Left renal cortex interstitium (tissue), 4 donors: ENCODE measurements around the gene COPE. TPM values are rescaled to one million over a fixed set of nuclear protein-coding genes. Genes with fewer than 3 reads are reported as not detected.

Experiments used
- DNase-seq, 4 donors: peaks; one replicate each; pipeline ENCODE4 v3.0.0-alpha.2; 2013; ENCODE audit warnings: low read depth in 4 of 4, low spot score in 2 of 4, missing footprints in 1 of 4
- polyA plus RNA-seq, 4 donors: library from polyadenylated mRNA; unstranded; fragments of 120-200 nt; gene quantifications; one replicate each; pipeline ENCODE4 v1.2.1, GENCODE V29; 2013; ENCODE audit not compliant: insufficient read length in 4 of 4

The COPE gene
- polyA plus RNA-seq, 4 donors: 97.5 to 153 (median 119) TPM

DNA sequence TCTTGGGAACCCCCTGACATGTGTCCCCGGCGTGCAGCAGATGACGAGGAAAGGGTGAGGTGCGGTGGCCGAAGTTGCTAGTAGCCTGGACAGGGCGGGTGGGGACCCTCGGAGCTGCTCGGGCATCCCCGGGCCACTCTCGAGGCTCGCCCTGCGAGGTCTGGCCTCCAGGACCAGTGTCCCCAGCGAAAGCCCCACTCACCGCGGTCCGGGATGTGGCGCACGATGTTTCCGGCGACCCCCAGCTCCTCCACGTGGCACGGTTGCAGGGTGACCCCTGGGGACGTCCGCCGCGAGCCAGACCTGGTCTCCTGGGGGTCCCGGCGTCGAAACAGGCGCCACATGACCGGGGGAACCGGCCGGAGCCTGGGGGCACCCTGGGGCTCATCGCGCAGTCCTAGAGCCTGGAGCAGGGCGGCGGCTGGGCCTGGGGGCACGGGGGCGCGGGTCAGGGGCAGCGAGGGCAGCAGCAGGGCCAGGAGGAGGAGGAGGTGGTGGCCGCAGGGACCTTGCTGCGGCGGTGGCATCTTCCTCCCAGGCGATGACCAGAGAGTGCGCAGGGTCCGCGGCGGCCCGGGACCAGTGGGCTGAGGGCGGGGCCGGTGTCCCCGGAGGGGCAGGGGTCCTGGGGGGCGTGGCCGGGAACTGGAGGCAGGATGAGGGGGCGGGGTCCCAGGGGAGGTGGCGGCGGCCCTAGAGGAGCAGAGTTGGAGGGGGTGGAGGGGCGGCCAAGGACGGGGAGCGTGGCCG is 49.2 kb downstream of the COPE start:
- no peak for DNase-seq

- DNase-seq: no peak
Observed at GRCh38 chr19:18869023-18869618, 50.1 kb downstream of the COPE start.

- DNase-seq: no peak
Observed at GRCh38 chr19:18868380-18869022, 50.7 kb downstream of the COPE start.

DNA sequence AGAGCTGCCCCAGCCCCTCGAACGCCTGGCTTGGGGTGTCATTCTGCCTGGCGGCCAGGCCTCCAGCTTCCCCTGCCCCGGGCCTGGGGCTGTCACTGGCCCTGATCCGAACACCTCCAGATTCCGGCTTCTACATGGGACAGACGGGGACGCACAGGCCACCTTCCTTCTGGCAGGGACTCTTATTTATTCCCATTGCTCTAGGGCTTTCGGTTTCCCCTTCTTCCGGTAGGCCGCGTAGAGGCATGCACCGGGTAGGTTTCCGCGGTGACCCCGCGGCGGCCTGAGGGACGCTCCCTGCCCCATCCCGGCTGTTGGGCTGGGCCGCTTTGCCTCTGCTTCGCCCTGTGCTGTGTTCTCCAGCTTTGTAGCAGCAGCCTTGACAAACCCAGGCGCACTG is 51.4 kb downstream of the COPE start:
- no peak for DNase-seq

GRCh38 chr19:18867199-18867598 is 52.0 kb downstream of the COPE start:
- DNase-seq: no peak

DNA sequence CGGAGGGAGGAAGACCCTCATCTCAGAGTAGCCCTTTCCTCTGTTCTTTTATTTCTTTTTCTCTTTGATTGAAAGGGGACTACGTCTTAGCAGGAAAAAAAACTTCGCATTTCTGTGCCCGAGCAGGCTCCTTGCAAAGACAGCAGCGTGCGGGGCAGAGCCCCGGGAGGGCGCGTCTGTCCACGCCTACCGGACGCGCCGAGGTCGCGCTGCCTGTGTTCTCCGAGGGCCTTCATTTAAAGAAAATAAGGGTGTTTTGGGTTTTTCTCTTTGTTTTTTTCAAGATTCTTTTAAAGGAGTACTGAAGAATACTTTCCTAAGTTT is 52.4 kb downstream of the COPE start:
- DNase-seq: no peak

GRCh38 chr19:18865973-18866799 is 53.0 kb downstream of the COPE start:
- DNase-seq: no peak

DNA sequence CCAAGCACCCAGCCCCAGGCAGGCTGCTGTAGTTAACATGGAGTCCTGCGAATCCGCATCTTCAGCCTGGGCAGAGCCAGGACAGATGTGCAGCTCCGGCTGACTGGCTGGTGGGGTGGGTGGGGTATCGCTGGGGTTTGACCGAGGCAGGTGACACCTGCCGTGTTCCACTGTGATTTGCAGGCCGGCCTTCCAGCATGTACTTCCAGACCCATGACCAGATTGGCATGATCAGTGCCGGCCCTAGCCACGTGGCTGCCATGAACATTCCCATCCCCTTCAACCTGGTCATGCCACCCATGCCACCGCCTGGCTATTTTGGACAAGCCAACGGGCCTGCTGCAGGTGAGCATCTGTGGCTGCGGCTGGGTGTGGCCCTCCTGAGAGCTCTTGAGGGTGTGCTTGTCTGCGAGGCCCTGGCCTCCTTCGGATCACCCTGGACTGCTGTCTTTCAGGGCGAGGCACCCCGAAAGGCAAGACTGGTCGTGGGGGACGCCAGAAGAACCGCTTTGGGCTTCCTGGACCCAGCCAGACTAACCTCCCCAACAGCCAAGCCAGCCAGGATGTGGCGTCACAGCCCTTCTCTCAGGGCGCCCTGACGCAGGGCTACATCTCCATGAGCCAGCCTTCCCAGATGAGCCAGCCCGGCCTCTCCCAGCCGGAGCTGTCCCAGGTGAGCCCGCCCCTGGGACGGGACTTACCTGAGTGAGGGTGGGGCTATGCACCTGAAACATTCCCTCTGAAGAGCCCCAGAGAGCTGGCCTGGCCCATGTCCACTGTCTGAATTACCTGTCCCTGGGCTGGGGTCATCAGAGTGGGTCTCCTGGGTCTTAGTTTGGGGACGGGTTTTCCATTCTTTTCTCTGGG is 53.8 kb downstream of the COPE start:
- DNase-seq: no peak

- no peak for DNase-seq
Observed at GRCh38 chr19:18863843-18864362, 55.3 kb downstream of the COPE start.

DNA sequence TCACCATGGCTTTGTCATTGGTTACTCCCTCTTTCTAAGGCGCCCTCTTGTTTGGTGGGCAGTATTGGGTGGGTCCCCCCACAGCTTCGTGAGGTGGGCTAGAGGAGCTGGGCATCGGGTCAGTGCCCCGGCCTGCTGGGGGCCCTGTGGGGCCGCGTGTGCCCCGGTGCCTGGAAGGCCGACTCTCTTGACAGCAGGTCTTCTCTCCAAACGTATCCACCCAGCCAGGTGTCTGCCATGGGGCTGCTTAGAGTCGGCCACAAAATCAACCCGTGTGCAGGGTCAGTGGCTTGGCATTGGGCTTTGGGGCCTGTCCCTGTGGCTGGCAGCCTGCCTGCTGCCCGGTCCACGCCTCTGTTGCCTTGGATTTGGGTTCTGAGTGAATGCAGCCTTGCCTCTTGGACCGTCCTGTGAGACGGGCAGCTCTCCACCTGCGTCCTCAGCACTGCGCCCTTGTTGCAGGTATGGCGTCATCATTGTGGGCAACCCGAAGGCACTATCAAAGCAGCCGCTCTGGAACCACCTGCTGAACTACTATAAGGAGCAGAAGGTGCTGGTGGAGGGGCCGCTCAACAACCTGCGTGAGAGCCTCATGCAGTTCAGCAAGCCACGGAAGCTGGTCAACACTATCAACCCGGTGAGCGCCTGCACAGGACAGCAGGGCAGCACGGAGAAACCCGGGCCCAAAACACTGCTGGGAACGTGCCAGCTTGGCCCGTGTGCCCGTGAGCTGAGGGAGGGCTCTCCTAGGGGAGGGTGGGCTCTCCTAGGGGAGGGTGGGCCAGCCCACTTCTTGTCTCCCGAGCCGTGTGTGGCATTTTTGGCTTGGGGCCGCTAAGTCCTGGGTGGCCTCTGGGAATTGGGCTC is 56.0 kb downstream of the COPE start:
- no peak for DNase-seq

GRCh38 chr19:18861917-18862316 is 57.3 kb downstream of the COPE start:
- DNase-seq: no peak

GRCh38 chr19:18861235-18861634 is 58.0 kb downstream of the COPE start:
- DNase-seq: no peak

GRCh38 chr19:18860725-18861124 is 58.5 kb downstream of the COPE start:
- no peak for DNase-seq

DNA sequence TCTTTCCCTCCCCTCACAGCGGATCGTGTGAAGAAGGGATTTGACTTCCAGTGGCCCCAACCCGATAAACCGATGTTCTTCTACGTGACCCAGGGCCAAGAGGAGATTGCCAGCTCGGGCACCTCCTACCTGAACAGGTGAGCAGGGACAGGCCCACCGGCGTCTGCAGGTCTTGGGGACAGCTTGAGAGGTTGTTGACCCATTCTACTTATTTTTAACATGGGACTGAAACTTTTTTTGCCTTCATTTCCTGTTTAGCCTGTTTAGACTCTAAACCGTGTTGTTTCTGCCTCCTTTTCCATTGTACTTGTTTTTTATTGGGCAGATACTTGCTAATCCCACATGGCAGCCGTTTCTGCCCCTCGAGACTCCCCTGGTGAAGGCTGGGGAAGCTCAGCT is 58.9 kb downstream of the COPE start:
- no peak for DNase-seq

GRCh38 chr19:18859676-18860301 is 59.4 kb downstream of the COPE start:
- DNase-seq: no peak

DNA sequence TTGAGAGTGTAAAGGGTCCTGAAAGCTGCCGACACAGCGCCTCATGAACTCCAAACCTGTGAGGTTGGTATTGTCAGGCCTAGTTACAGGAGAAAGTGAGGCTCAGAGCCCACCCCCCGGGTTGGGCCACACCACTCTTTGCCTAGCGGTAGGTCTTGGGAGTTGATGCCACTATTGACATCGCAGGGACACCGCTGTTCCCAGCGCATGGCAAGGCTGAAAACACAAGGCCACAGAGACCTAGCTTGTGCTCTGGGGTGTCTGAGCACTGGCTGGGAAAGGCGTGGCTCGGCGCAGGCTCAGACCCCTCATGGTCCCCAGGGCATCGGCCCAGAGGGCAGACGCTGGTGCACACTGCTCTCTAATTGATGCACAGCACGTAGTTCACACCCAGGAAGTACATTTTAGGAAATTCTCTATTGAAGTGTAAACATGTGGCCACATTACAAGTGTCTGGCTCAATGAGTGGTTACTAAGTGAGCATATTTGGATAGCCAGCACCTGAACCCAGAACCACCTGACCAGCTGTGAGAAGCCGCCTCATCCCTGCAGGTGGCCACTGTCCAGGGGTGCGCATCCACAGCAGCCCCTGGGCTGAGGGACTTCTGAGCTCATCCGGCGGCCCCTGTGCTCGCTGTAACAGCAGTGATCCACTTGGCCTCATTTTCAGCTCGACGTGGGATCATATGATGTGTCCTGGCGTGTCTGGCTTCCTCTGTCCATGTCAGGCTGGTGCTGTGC is 60.1 kb downstream of the COPE start:
- no peak for DNase-seq

DNA sequence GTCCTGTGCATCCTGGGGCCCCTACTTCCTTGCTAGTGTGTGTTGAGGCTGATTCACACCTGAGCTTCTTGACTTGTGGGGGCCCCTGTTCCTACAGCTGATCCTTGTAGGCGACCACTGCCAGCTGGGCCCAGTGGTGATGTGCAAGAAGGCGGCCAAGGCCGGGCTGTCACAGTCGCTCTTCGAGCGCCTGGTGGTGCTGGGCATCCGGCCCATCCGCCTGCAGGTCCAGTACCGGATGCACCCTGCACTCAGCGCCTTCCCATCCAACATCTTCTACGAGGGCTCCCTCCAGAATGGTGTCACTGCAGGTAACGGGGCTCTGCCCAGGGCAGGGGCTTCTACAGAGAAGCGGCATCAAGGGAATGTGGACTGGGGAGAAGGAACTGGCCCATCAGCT is 62.0 kb downstream of the COPE start:
- DNase-seq: no peak
